Endodermal cell (in vitro differentiated cells): ENCODE measurements around the gene ADGRD1. TPM values are rescaled to one million over a fixed set of nuclear protein-coding genes. Genes with fewer than 3 reads are reported as not detected.

Source experiments
- DNase-seq: peaks from one replicate; pipeline ENCODE4 v3.0.0-alpha.2; 2017
- H3K27ac ChIP-seq: 2 replicates; pipeline ENCODE4 v1.5.1; 2013; ENCODE audit warnings: mild to moderate bottlenecking, low read depth, low read length, moderate library complexity
- H3K27me3 ChIP-seq: 2 replicates; pipeline ENCODE4 v1.6.1; 2013; ENCODE audit warnings: mild to moderate bottlenecking, low read length, moderate library complexity; ENCODE audit not compliant: insufficient read depth, control insufficient read depth, poor library complexity, severe bottlenecking
- H3K36me3 ChIP-seq: 2 replicates; pipeline ENCODE4 v1.7.0; 2013; ENCODE audit warnings: mild to moderate bottlenecking, low read length, moderate library complexity; ENCODE audit not compliant: control insufficient read depth, insufficient read depth
- H3K4me1 ChIP-seq: one replicate; pipeline ENCODE4 v1.7.0; 2013; ENCODE audit warnings: low read length; ENCODE audit not compliant: control insufficient read depth, insufficient read depth
- H3K4me3 ChIP-seq: 2 replicates; pipeline ENCODE4 v1.5.1; 2013; ENCODE audit warnings: mild to moderate bottlenecking, low read length, moderate library complexity
- H3K9ac ChIP-seq: 2 replicates; pipeline ENCODE4 v1.6.1; 2013; ENCODE audit warnings: mild to moderate bottlenecking, low read length, moderate library complexity; ENCODE audit not compliant: poor library complexity, severe bottlenecking; ENCODE audit errors: extremely low read depth
- H3K9me3 ChIP-seq: 2 replicates; pipeline ENCODE4 v1.6.1; 2013; ENCODE audit warnings: mild to moderate bottlenecking, low read length, moderate library complexity; ENCODE audit not compliant: control insufficient read depth
- H3K27ac Mint-ChIP-seq: 2 replicates; pipeline ENCODE4 v1.8.0; 2020; ENCODE audit warnings: mixed read lengths
- H3K27me3 Mint-ChIP-seq: 2 replicates; pipeline ENCODE4 v1.8.0; 2021; ENCODE audit warnings: mild to moderate bottlenecking, mixed read lengths; ENCODE audit not compliant: insufficient read depth
- H3K36me3 Mint-ChIP-seq: 2 replicates; pipeline ENCODE4 v1.8.0; 2020; ENCODE audit warnings: low read depth, mixed read lengths
- H3K4me1 Mint-ChIP-seq: 2 replicates; pipeline ENCODE4 v1.8.0; 2020; ENCODE audit warnings: mixed read lengths
- H3K4me3 Mint-ChIP-seq: 2 replicates; pipeline ENCODE4 v1.8.0; 2020; ENCODE audit warnings: mild to moderate bottlenecking, moderate library complexity, mixed read lengths
- H3K9me3 Mint-ChIP-seq: 2 replicates; pipeline ENCODE4 v1.8.0; 2020; ENCODE audit warnings: mild to moderate bottlenecking, mixed read lengths
- CTCF ChIP-seq: fragments of 200-600 bp; sonication (generic); conservative IDR thresholded peaks from 2 replicates; pipeline ENCODE4 v1.5.0; 2021; ENCODE audit warnings: antibody characterized with exemption, mild to moderate bottlenecking
- WGBS, 2 experiments: methylation state at CpG; one replicate each; pipeline versions ENCODE4 v1.1.5 to v1.1.7; 2013; ENCODE audit warnings: missing lambda C conversion rate in 2 of 2, mixed read lengths in 1 of 2; ENCODE audit not compliant: insufficient coverage in 1 of 2, insufficient read length in 1 of 2; 5-methylcytosine and 5-hydroxymethylcytosine counted together
- total RNA-seq, 2 donors: library from RNA; stranded (reverse); fragmentation: NEBNext Ultra II Directional in 1 of 2; extraction: Animal tissue kit (Norgen Biotek cat#: 25700) in 1 of 2; gene quantifications; 2 replicates in 1 of 2; 3 replicates in 1 of 2; pipeline ENCODE4 v1.2.1, GENCODE V29; 2021

The ADGRD1 gene
- total RNA-seq, 2 donors from 2014 or later: 1.3 to 2.9 TPM

GRCh38 chr12:130955238-130955816, 1.6 kb downstream of the ADGRD1 start:
- no peak overlapping the region for H3K4me3 Mint-ChIP-seq
- 83 to 86% methylated on average over 4 to 11 of the region's 11 CpGs for WGBS, 2 experiments

GRCh38 chr12:130956009-130956408, 2.3 kb downstream of the ADGRD1 start:
- no peak overlapping the region for H3K4me3 Mint-ChIP-seq
- Histone ChIP-seq H3K36me3 (no peaks in the 10 kb centered on the region), H3K9me3 (no peaks in the 10 kb centered on the region), H3K4me3 (no peak overlapping the region), H3K27ac (no peak overlapping the region), H3K9ac (no peak overlapping the region), H3K27me3 (no peaks in the 10 kb centered on the region), H3K4me1 (peaks cover 18% of the 10 kb centered on the region)
- no peak for TF ChIP-seq CTCF
- H3K36me3 Mint-ChIP-seq: no peaks in the 10 kb centered on the region
- 93 to 100% methylated on average over 7 to 11 of the region's 11 CpGs for WGBS, 2 experiments
- no peak overlapping the region for H3K27ac Mint-ChIP-seq
- peaks cover 35% of the 10 kb centered on the region for H3K4me1 Mint-ChIP-seq
- H3K27me3 Mint-ChIP-seq: no peaks in the 10 kb centered on the region
- no peak for DNase-seq
- no peaks in the 10 kb centered on the region for H3K9me3 Mint-ChIP-seq

More at GRCh38 chr12:130955238-130955816, 1.6 kb downstream of the ADGRD1 start:
- Histone ChIP-seq H3K9me3 (no peaks in the 10 kb centered on the region), H3K9ac (no peak overlapping the region), H3K27ac (no peak overlapping the region), H3K27me3 (no peaks in the 10 kb centered on the region), H3K36me3 (no peaks in the 10 kb centered on the region), H3K4me1 (peaks cover 18% of the 10 kb centered on the region), H3K4me3 (no peak overlapping the region)
- Mint-ChIP-seq H3K4me1 (peaks cover 35% of the 10 kb centered on the region), H3K27me3 (no peaks in the 10 kb centered on the region), H3K36me3 (no peaks in the 10 kb centered on the region), H3K27ac (no peak overlapping the region), H3K9me3 (no peaks in the 10 kb centered on the region)
- TF ChIP-seq CTCF: no peak
- DNase-seq: peak; percentile 55

- H3K9ac ChIP-seq: no peak overlapping the region
- no peaks in the 10 kb centered on the region for H3K27me3 ChIP-seq
- H3K27me3 Mint-ChIP-seq: no peaks in the 10 kb centered on the region
- no peak overlapping the region for H3K4me3 ChIP-seq
- H3K9me3 ChIP-seq: no peaks in the 10 kb centered on the region
- H3K4me1 ChIP-seq: peaks cover 18% of the 10 kb centered on the region
- H3K27ac ChIP-seq: no peak overlapping the region
- H3K4me3 Mint-ChIP-seq: no peak overlapping the region
- no peaks in the 10 kb centered on the region for H3K36me3 ChIP-seq
- H3K4me1 Mint-ChIP-seq: peaks cover 32% of the 10 kb centered on the region
- H3K36me3 Mint-ChIP-seq: no peaks in the 10 kb centered on the region
- WGBS, 2 experiments: 96 to 100% methylated on average over 2 to 14 of the region's 14 CpGs
- H3K9me3 Mint-ChIP-seq: no peaks in the 10 kb centered on the region
- TF ChIP-seq CTCF: no peak
- H3K27ac Mint-ChIP-seq: no peak overlapping the region
- DNase-seq: no peak
These were observed 3.0 kb downstream of the ADGRD1 start for GRCh38 chr12:130956456-130957303.
